HL-60 (cell line): ENCODE measurements around the gene NMRAL1.
A peak's percentile ranks its signal among the peaks of the same experiment; 100 is the strongest.

Experiments
- CTCF ChIP-seq: IDR thresholded peaks from one replicate; pipeline ENCODE4 v1.5.1; 2011; ENCODE audit warnings: low read length, control low read depth, inconsistent platforms; ENCODE audit not compliant: insufficient read depth
- GABPA ChIP-seq: IDR thresholded peaks from 2 replicates; pipeline ENCODE4 v1.6.1; 2012; ENCODE audit warnings: low read depth
- POLR2AphosphoS5 ChIP-seq: IDR thresholded peaks from 2 replicates; pipeline ENCODE4 v1.6.1; 2012; ENCODE audit warnings: low read depth
- REST ChIP-seq: IDR thresholded peaks from 2 replicates; pipeline ENCODE4 v1.6.1; 2012; ENCODE audit warnings: low read depth; ENCODE audit not compliant: insufficient replicate concordance

GRCh38 chr16:4505356-4506147 is 31.1 kb upstream of the NMRAL1 start:
- TF ChIP-seq CTCF (no peak), REST (no peak), POLR2AphosphoS5 (peak; percentile 42; the same call in 1 of the 2 replicates), GABPA (no peak)
